Fibroblast of lung (primary cell): ENCODE results near the gene PDE4D.
"Not testable (repeated sequence)": the region's sequence is repeated elsewhere in the genome, so short reads cannot be mapped to it uniquely, and the experiment has no call there.

Experiments
- CTCF ChIP-seq, 2 donors: IDR thresholded peaks in 1 of 2; conservative IDR thresholded peaks in 1 of 2; 1 replicate in 1 of 2; 2 replicates in 1 of 2; pipeline ENCODE4 v1.5.1; 2011 to 2012; ENCODE audit warnings: low read length in 2 of 2, control low read depth in 1 of 2, inconsistent platforms in 1 of 2, low read depth in 1 of 2, mild to moderate bottlenecking in 1 of 2
- EZH2 ChIP-seq: IDR thresholded peaks from 2 replicates; pipeline ENCODE4 v1.5.1; 2012; ENCODE audit warnings: low read length, control low read depth, mild to moderate bottlenecking; ENCODE audit errors: missing control alignments

GRCh38 chr5:59573509-59573908 lies 320.0 kb downstream of the PDE4D start:
- not testable (repeated sequence) for TF ChIP-seq EZH2; CTCF (conservative IDR thresholded peaks at IDR 0.05 in 1 of 2, IDR thresholded peaks at IDR 0.05 in 1 of 2; ENCODE audit: low read depth in 1 of 2, low read length in 2 of 2)
